ENCODE results near the gene ADGRG1. TPM values are rescaled to one million over a fixed set of nuclear protein-coding genes. Genes with fewer than 3 reads are reported as not detected.

The ADGRG1 gene
- total RNA-seq, 2 donors from 2014 or later: 0.65 to 1.3 TPM

DNA sequence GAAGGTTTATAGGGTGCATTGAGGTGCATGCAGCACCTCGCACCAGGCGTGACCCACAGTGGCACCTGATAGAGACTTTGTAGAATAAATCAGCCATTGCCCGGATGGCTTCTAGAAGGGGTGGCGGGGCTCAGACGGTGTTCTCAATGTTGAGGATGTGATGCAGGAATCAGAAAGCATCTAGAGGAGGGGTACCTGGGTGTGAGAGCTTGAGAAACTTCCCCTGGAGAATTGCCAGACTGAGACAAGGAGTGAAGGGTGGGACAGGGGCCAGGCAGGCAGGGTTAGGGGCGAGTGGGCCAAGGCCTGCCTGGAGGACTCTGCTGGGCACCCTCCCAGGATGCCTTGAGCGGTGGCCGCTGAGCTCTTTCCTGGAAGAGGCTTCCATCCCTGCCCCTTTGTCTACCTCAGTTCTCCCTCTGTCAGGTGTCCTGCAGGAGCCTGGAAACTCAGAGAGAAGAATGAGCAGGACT lies 9.3 kb upstream of the ADGRG1 start:
- Mint-ChIP-seq H3K27ac (no peak overlapping the region), H3K4me3 (no peak overlapping the region), H3K36me3 (ENCODE audit: low read depth) (no peaks in the 10 kb centered on the region), H3K4me1 (peaks cover 3% of the 10 kb centered on the region), H3K27me3 (no peaks in the 10 kb centered on the region)
- no peaks in the 10 kb centered on the region for H3K9me3 ChIP-seq (ENCODE audit: control insufficient read depth, low read length, poor library complexity, severe bottlenecking)
- no peak for DNase-seq
- no peak for ATAC-seq

DNA sequence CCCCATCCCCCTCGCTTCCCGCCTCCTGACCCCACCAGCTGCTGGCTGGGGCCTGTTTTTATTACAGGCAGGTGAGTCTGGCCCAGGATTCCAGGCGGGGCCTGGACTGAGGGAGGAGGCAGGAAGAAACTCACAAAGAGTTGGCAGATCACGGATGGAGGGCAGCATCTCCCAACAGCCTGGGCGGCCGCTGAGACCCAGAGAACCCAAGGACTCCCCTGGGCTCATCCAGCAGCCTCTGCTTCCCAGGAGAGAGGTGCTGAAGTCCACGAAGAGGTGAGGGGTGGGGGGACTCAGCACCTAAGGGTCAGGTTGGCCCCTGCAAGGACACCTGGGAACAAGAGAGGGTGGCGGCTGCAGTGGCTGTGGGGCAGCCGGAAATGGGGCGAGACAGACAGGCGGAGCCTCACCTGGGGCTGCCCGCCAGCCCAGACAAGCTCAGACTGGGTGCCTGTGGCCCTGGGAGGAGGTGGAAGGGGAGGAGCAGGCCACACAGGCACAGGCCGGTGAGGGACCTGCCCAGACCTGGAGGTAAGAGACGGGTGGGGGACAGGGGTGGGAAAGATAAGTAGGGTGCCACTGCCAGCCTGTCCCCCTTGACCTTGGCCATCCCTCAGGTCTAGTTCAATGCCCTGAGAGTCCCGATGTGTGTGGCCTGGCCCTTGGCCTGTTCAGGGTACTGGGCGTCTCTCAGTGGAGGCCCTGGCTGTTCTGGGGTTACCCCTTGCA lies 8.7 kb upstream of the ADGRG1 start:
- no peaks in the 10 kb centered on the region for H3K9me3 ChIP-seq (ENCODE audit: control insufficient read depth, low read length, poor library complexity, severe bottlenecking)
- Mint-ChIP-seq H3K36me3 (ENCODE audit: low read depth) (no peaks in the 10 kb centered on the region), H3K4me1 (peaks cover 2% of the 10 kb centered on the region), H3K27ac (no peak overlapping the region), H3K27me3 (no peaks in the 10 kb centered on the region), H3K4me3 (no peak overlapping the region)
- DNase-seq: no peak
- ATAC-seq: no peak

DNA sequence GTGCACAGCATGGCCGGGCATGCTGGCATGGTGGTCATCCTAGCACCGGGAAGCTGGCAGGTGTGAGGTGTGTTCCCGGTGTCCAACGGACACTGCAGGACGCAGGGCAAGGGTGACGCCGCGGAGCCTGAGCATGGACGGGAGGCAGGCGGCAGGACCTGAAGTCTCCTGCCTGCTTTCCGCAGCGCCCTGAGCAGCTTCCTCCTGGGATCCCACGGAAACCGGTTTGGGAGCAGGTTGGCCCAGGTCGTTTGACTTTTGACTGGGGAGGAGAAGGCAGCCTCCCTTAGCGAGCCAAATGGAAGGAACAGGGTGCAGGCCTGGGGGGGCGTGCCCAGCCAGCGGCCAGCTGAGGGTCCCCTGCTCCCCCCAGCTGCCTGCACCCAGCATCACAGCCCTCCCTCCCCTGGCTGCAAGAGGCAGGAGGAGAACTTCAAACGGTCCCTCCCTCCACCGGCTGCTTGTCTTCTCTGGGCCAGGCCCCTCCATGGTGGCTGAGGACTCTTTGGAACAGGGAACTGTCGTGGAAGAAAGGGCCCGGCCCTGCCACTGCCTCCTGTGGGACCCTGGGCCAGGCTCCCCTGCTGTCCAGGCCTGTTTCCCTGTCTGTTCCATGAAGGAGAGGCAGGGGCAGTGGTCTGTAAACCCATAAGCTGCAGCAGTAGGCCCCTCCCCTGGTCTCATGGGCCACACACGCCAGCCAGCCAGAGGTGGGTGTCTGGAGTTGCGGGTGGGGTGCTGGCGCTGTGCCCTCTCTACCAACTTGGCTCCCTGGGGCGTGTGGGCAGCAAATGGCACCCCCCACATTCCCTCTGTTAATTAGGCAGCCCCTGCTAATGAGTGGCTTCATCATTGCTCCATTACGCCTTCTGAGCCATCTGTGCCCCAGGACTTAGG lies 7.8 kb upstream of the ADGRG1 start:
- H3K4me1 Mint-ChIP-seq: peaks cover 5% of the 10 kb centered on the region
- H3K27me3 Mint-ChIP-seq: peaks cover 3% of the 10 kb centered on the region
- DNase-seq (no peak), ATAC-seq (no peak)
- no peak overlapping the region for H3K4me3 Mint-ChIP-seq
- no peak overlapping the region for H3K27ac Mint-ChIP-seq
- H3K36me3 Mint-ChIP-seq (ENCODE audit: low read depth): no peaks in the 10 kb centered on the region
- no peaks in the 10 kb centered on the region for H3K9me3 ChIP-seq (ENCODE audit: control insufficient read depth, low read length, poor library complexity, severe bottlenecking)

DNA sequence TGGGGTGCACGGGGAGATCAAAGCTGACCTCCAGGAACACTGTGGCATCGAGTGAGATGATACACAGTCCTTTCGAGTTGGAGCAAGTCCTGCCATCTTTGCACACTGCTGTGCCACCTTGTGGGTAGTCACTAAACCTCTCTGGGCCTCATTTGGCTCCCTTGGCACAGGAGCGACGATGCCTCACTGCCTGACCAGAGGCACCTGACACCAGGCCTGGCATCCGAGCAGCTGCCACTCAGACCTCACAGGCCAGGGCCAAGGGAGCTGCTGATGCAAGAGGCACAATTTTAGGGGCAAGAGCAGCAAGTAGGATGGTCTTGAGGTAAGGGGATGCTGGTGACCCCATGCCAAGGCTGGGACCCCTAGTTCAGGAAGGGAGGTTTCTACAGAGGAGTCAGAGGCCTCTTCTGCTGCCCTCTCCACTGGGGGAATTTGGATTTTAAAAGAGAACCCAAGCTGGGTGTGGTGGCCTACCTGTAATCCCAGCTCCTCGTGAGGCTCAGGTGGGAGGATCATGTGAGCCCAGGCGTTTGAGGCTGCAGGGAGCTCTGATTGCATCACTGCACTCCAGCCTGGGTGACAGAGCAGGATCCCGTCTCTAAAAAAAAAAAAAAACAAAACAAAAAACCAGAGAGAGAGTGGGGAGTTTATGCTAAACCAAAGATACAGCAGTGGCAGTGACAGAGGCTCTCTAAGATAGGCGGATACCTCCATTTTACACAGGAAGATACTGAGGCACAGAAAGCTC lies 6.7 kb upstream of the ADGRG1 start:
- Mint-ChIP-seq H3K27me3 (peaks cover 11% of the 10 kb centered on the region), H3K4me1 (peaks cover 8% of the 10 kb centered on the region), H3K4me3 (no peak overlapping the region), H3K36me3 (ENCODE audit: low read depth) (no peaks in the 10 kb centered on the region), H3K27ac (no peak overlapping the region)
- no peak for ATAC-seq
- no peaks in the 10 kb centered on the region for H3K9me3 ChIP-seq (ENCODE audit: control insufficient read depth, low read length, poor library complexity, severe bottlenecking)
- no peak for DNase-seq

DNA sequence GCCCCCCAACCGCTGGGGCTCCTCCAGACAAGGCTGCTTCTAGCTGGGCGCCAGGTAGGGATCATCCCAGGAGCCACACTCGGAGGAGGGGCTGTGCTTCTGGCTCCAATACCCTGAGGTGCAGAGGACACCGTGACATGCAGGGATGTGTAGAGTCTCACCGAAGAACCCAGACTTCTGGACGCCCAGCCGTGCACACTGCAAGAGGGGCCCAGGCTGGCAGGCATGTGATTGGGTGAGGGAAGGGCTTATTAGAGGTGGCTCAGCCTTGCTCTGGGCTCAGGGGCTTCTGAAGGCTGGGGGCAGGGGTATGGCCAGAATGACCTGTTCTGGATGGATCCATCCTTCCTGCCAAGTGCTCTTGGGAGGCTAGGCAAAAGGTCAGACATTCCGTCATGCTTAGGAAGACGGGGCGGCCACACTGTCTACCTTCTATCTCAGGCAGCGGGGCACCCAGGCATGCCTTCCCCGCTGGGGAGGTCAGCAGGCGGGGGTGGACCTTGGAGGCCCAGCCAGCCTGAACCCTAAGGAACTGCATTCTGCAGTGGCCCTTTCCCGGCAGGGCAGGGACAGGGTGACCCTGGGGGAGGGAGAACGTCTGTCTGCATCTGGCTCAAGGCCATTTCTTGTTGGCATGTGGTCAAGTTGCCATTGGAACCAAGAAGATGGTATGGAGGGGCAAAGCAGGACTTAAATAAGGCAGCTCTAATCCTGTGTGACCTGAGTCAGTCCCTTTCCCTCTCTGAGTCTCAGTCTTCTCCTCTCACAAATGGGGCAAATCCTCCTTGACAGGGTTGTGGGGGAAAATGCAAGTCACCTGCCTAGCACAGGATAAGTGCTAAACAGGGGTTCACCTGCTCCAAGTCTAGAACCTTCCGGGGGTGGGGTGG lies 5.8 kb upstream of the ADGRG1 start:
- Mint-ChIP-seq H3K36me3 (ENCODE audit: low read depth) (no peaks in the 10 kb centered on the region), H3K27ac (no peak overlapping the region)

DNA sequence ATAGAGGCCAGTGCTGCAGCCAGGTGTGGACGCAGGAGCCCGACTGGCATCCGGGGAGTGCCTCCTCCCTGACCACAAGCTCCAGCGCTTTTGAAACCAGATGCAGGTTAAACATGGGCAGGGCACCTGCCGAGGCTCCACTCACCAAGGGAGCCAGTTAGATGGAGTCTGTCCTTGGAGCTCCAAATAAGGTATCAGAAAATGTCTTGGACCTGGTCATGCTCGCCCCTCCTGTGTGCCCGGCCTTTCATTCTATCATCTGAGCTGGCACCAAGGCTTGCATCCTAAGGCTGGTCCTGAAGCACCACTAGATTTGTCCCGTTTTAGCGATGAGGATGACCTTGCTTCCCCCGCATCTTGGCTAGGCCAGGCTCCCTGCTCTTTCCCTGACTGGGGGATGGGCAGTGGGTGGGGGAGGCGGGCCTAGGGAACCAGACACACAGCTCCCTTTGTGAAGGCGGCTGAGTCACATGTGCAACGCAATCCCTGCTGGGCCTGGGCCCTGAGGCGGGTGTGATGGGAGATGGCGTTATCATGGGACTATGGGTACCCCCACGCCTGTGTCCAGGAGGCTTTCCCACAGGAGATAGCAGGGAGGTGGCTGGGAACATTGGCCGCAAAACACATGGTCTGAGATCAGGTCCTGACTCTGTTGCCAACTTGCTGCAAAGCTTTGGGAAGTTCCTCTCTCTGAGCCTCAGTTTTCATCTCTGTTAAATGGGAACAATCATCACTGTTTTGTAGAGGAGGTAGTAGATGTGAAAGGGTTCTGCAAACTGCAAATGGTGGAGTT lies 5.0 kb upstream of the ADGRG1 start:
- H3K36me3 Mint-ChIP-seq (ENCODE audit: low read depth): no peaks in the 10 kb centered on the region
- H3K4me1 Mint-ChIP-seq: peaks cover 6% of the 10 kb centered on the region
- no peak overlapping the region for H3K4me3 Mint-ChIP-seq
- no peak overlapping the region for H3K27ac Mint-ChIP-seq
- H3K27me3 Mint-ChIP-seq: peaks cover 20% of the 10 kb centered on the region
- ATAC-seq: no peak
- no peaks in the 10 kb centered on the region for H3K9me3 ChIP-seq (ENCODE audit: control insufficient read depth, low read length, poor library complexity, severe bottlenecking)
- no peak for DNase-seq

More for the DNA sequence above, 5.8 kb upstream of the ADGRG1 start:
- H3K4me3 Mint-ChIP-seq: no peak overlapping the region
- H3K27me3 Mint-ChIP-seq: peaks cover 17% of the 10 kb centered on the region
- no peaks in the 10 kb centered on the region for H3K9me3 ChIP-seq (ENCODE audit: control insufficient read depth, low read length, poor library complexity, severe bottlenecking)
- H3K4me1 Mint-ChIP-seq: peaks cover 8% of the 10 kb centered on the region
- DNase-seq (no peak), ATAC-seq (no peak)

DNA sequence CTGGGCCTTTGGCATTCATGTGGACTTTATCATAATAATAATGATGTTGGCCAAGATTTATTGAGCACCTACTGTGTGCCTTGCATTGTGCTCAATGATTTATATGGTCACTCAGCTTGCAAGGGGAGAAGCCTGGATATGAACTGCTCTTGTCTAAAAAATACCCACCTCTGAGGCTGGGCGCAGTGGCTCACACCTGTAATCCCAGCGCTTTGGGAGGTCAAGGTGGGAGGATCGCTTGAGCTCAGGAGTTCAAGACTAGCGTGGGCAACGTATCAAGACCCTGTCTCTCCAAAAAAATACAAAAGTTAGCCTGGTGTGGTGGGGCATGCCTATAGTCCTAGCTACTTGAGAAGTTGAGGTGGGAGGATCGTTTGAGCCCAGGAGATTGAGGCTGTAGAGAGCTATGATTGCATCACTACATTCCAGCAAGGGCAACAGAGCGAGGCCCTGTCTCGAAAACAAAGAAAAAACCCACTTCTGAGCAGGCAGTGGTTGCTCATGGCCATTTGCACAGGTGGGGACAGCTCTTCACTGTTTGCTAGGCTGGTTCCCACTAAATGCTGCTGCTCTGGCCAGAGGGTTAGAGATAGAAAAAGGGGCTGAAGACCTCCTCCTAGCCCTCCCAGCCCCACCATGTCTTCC lies 4.3 kb upstream of the ADGRG1 start:
- H3K9me3 ChIP-seq (ENCODE audit: control insufficient read depth, low read length, poor library complexity, severe bottlenecking): no peaks in the 10 kb centered on the region
- H3K4me3 Mint-ChIP-seq: no peak overlapping the region
- ATAC-seq (no peak), DNase-seq (no peak)
- peaks cover 13% of the 10 kb centered on the region for H3K4me1 Mint-ChIP-seq
- peaks cover 5% of the 10 kb centered on the region for H3K36me3 Mint-ChIP-seq (ENCODE audit: low read depth)
- H3K27ac Mint-ChIP-seq: no peak overlapping the region
- H3K27me3 Mint-ChIP-seq: peaks cover 28% of the 10 kb centered on the region

DNA sequence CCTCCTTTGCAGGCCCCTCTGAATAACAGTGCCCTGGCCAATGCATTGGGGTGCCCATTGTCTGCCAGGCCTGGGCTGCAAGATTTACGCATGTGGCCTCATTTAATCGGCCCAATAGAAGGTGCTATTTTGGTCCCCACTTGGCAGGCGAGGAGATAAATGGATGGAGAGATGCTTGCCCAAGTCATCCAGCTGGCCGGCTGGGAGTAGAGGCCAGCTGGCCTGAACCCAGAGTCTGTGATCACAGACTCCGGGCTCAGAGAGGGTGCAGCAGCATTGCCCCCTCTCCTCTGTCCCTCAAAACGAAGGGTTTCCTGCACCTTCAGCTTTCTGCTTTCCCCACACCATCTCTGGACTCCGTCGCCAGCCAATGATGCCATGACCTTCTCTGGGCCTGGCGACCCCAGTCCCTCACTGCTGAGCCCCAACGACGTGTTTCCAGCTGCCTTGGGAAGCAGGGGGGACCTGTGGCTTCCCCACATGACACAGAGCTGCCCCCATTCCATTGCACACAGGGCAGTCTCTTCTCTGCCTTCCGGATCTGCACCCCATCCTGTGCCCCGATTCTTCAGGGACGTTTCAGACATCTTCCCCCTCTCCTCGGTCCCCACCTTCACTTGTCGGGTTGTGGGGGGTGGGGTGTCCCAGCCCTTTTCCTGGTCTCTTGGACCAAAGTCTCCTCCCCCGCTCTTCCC lies 3.5 kb upstream of the ADGRG1 start:
- Mint-ChIP-seq H3K27ac (no peak overlapping the region), H3K36me3 (ENCODE audit: low read depth) (peaks cover 5% of the 10 kb centered on the region), H3K4me1 (peaks cover 15% of the 10 kb centered on the region), H3K4me3 (no peak overlapping the region), H3K27me3 (peaks cover 35% of the 10 kb centered on the region)
- no peaks in the 10 kb centered on the region for H3K9me3 ChIP-seq (ENCODE audit: control insufficient read depth, low read length, poor library complexity, severe bottlenecking)
- ATAC-seq (no peak), DNase-seq (no peak)

DNA sequence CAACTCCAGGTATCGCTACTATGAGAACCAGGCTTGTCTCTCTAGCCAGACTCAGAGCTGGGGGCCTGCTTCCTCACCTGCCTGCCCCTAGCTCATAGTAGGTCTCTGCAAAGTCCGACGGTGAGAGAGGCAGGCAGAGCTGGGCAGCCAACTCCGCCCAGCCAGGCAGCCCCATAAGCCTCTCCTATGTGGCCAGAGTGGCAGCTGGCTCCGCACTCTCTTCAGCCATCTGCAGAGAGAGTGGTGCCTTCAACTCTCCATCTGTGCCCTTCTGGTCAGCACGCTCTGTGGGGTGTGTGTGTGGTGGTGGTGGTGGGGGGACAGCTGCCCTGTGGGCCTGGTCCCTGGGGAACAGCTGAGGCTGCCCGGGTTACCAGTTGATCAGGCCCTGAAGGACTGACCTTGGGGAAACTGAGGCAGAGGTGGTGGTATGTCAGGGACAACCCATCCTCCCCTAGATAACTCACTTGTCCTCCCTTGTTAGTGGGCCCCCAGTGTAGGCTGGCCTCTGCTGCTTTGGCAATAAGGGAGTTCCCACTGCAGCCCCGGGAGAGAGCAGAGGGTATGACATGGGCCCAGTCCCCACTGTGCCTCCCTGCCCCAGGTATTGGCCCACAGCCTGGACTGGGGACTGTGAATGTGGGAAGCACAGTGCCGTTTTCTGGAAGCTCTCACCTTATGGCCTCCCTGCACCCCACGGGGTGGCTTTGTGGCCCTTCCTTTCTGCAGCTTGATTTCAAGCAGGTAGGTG lies 1.8 kb upstream of the ADGRG1 start:
- H3K9me3 ChIP-seq (ENCODE audit: control insufficient read depth, low read length, poor library complexity, severe bottlenecking): no peaks in the 10 kb centered on the region
- H3K36me3 Mint-ChIP-seq (ENCODE audit: low read depth): peaks cover 10% of the 10 kb centered on the region
- no peak for ATAC-seq
- H3K4me3 Mint-ChIP-seq: no peak overlapping the region
- no peak overlapping the region for H3K27ac Mint-ChIP-seq
- no peak for DNase-seq
- H3K27me3 Mint-ChIP-seq: peaks cover 45% of the 10 kb centered on the region
- peaks cover 19% of the 10 kb centered on the region for H3K4me1 Mint-ChIP-seq

DNA sequence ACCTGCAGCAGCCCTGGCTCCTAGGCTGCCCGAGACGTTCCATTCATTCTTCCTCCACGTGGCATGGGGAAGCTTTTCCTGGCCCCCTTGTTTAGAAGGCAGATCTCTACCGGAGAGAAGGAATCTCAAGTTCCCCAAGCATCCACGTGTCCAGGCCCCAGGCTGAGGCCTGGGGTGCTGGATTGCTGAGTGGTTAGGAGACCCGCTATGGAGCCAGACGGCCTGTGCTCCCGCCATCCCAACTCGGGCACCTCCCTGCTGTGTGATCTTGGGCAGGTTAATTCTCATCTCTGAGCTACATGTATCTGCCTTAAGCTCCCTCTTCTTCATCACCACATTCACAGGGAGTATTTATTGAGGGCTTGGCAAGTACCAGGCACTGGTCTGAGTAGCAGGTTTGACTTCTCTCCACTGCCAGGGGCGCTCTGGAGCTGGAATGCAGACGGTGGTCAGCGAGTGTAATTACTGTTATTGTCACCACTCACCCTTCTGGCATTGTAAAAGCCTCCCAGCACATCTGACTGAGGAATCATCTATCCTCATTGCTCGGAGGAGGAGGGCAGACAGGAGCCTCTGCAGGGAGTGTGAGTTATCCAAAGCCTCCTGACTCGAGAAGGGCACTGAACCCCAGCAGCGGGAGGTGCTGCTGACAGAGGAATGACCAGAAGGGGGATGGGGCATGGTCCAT lies 1.1 kb upstream of the ADGRG1 start:
- peaks cover 10% of the 10 kb centered on the region for H3K36me3 Mint-ChIP-seq (ENCODE audit: low read depth)

More for the DNA sequence above, 1.1 kb upstream of the ADGRG1 start:
- H3K9me3 ChIP-seq (ENCODE audit: control insufficient read depth, low read length, poor library complexity, severe bottlenecking): no peaks in the 10 kb centered on the region
- Mint-ChIP-seq H3K27me3 (peaks cover 45% of the 10 kb centered on the region), H3K27ac (no peak overlapping the region), H3K4me3 (no peak overlapping the region), H3K4me1 (peaks cover 19% of the 10 kb centered on the region)
- ATAC-seq (no peak), DNase-seq (no peak)
